SK-N-DZ (cell line): ENCODE data around the gene SPNS3.

Source experiments
- DNase-seq: peaks from one replicate; pipeline ENCODE4 v3.0.0-alpha.2; 2015; ENCODE audit warnings: low spot score

The SPNS3 gene

GRCh38 chr17:4426499-4427208 is 7.1 kb upstream of the SPNS3 start:
- DNase-seq = no peak

- no peak for DNase-seq
These were observed 6.2 kb upstream of the SPNS3 start for GRCh38 chr17:4427505-4427904.

GRCh38 chr17:4436381-4436780 is 2.6 kb downstream of the SPNS3 start:
- DNase-seq = no peak

GRCh38 chr17:4436846-4437245 is 3.1 kb downstream of the SPNS3 start:
- no peak for DNase-seq

- no peak for DNase-seq
These were observed 4.6 kb downstream of the SPNS3 start for GRCh38 chr17:4438162-4438944.

GRCh38 chr17:4440021-4440420 is 6.3 kb downstream of the SPNS3 start:
- no peak for DNase-seq

- DNase-seq = no peak
These were observed 7.2 kb downstream of the SPNS3 start for GRCh38 chr17:4440690-4441686.

- no peak for DNase-seq
These were observed 8.8 kb downstream of the SPNS3 start for GRCh38 chr17:4442582-4442981.

GRCh38 chr17:4443476-4443875 is 9.7 kb downstream of the SPNS3 start:
- DNase-seq = no peak

- no peak for DNase-seq
These were observed 11.2 kb downstream of the SPNS3 start for GRCh38 chr17:4444782-4445473.

GRCh38 chr17:4445731-4446130 is 12.0 kb downstream of the SPNS3 start:
- no peak for DNase-seq

- no peak for DNase-seq
These were observed 12.8 kb downstream of the SPNS3 start for GRCh38 chr17:4446326-4447071.

- no peak for DNase-seq
These were observed 14.6 kb downstream of the SPNS3 start for GRCh38 chr17:4448197-4448980.

- DNase-seq = no peak
These were observed 16.0 kb downstream of the SPNS3 start for GRCh38 chr17:4449736-4450135.

- DNase-seq = no peak
These were observed 17.1 kb downstream of the SPNS3 start for GRCh38 chr17:4450710-4451316.

- no peak for DNase-seq
These were observed 20.3 kb downstream of the SPNS3 start for GRCh38 chr17:4453812-4454591.

GRCh38 chr17:4460661-4461060 is 26.9 kb downstream of the SPNS3 start:
- no peak for DNase-seq

- no peak for DNase-seq
These were observed 30.2 kb downstream of the SPNS3 start for GRCh38 chr17:4463818-4464476.
